H9 (cell line): ENCODE measurements around the gene LRCH1. TPM values are rescaled to one million over a fixed set of nuclear protein-coding genes. Genes with fewer than 3 reads are reported as not detected.

ENCODE experiments used
- DNase-seq: peaks from one replicate; pipeline ENCODE4 v3.0.0-alpha.2; 2017
- H2AFZ ChIP-seq: one replicate; pipeline ENCODE4 v1.6.1; 2013; ENCODE audit warnings: mild to moderate bottlenecking, low read length, control low read depth, moderate library complexity
- H2AK5ac ChIP-seq: 2 replicates; pipeline ENCODE4 v1.6.1; 2013; ENCODE audit warnings: low read length, control low read depth, mixed read lengths; ENCODE audit not compliant: insufficient read length
- H2BK120ac ChIP-seq: one replicate; pipeline ENCODE4 v1.6.1; 2013; ENCODE audit warnings: low read depth, mild to moderate bottlenecking, low read length, control low read depth, inconsistent platforms; ENCODE audit not compliant: poor library complexity, severe bottlenecking
- H2BK12ac ChIP-seq: 2 replicates; pipeline ENCODE4 v1.6.1; 2013; ENCODE audit warnings: low read length, control low read depth, mixed read lengths, low read depth; ENCODE audit not compliant: insufficient read length
- H2BK15ac ChIP-seq: 2 replicates; pipeline ENCODE4 v1.6.1; 2013; ENCODE audit warnings: low read depth, low read length, control low read depth
- H2BK20ac ChIP-seq: one replicate; pipeline ENCODE4 v1.6.1; 2013; ENCODE audit warnings: low read depth, mild to moderate bottlenecking, low read length, control low read depth, inconsistent platforms; ENCODE audit not compliant: poor library complexity, severe bottlenecking
- H2BK5ac ChIP-seq: 2 replicates; pipeline ENCODE4 v1.6.1; 2013; ENCODE audit warnings: low read length, control low read depth, mixed read lengths; ENCODE audit not compliant: insufficient read length
- H3K14ac ChIP-seq: 2 replicates; pipeline ENCODE4 v1.6.1; 2013; ENCODE audit warnings: low read length, control low read depth; ENCODE audit not compliant: insufficient read depth
- H3K18ac ChIP-seq: 2 replicates; pipeline ENCODE4 v1.6.1; 2013; ENCODE audit warnings: low read depth, mild to moderate bottlenecking, mixed read lengths, low read length, control low read depth; ENCODE audit not compliant: insufficient read length
- H3K23ac ChIP-seq: 2 replicates; pipeline ENCODE4 v1.6.1; 2013; ENCODE audit warnings: low read length, control low read depth, mixed read lengths, low read depth; ENCODE audit not compliant: insufficient read length
- H3K23me2 ChIP-seq: 2 replicates; pipeline ENCODE4 v1.6.1; 2013; ENCODE audit warnings: low read depth, mild to moderate bottlenecking, mixed read lengths, low read length, control low read depth; ENCODE audit not compliant: insufficient read length, poor library complexity, severe bottlenecking
- H3K27ac ChIP-seq: 2 replicates; pipeline ENCODE4 v1.5.1; 2013; ENCODE audit warnings: low read length, control low read depth, mixed read lengths, low read depth; ENCODE audit not compliant: insufficient read length
- H3K27me3 ChIP-seq: 2 replicates; pipeline ENCODE4 v1.6.1; 2013; ENCODE audit warnings: low read length, control low read depth, inconsistent platforms; ENCODE audit not compliant: insufficient read depth
- H3K4ac ChIP-seq: 2 replicates; pipeline ENCODE4 v1.6.1; 2013; ENCODE audit warnings: low read depth, mild to moderate bottlenecking, control low read depth, inconsistent platforms, low read length, moderate library complexity
- H3K4me1 ChIP-seq: 2 replicates; pipeline ENCODE4 v1.6.1; 2013; ENCODE audit warnings: low read length, control low read depth, inconsistent platforms; ENCODE audit not compliant: insufficient read depth
- H3K4me2 ChIP-seq: 2 replicates; pipeline ENCODE4 v1.6.1; 2013; ENCODE audit warnings: low read length, control low read depth, mixed read lengths; ENCODE audit not compliant: insufficient read length, insufficient read depth
- H3K56ac ChIP-seq: 2 replicates; pipeline ENCODE4 v1.6.1; 2013; ENCODE audit warnings: low read depth, mild to moderate bottlenecking, mixed read lengths, low read length, control low read depth; ENCODE audit not compliant: insufficient read length
- H3K79me1 ChIP-seq: 2 replicates; pipeline ENCODE4 v1.6.1; 2013; ENCODE audit warnings: low read depth, mild to moderate bottlenecking, moderate library complexity, low read length, control low read depth, inconsistent platforms; ENCODE audit not compliant: insufficient read depth, poor library complexity, severe bottlenecking
- H3K79me2 ChIP-seq: 2 replicates; pipeline ENCODE4 v1.6.1; 2013; ENCODE audit warnings: low read length, control low read depth, inconsistent platforms; ENCODE audit not compliant: insufficient read depth
- H3K9ac ChIP-seq: 2 replicates; pipeline ENCODE4 v1.6.1; 2013; ENCODE audit warnings: low read length, control low read depth, mixed read lengths; ENCODE audit not compliant: insufficient read length; ENCODE audit errors: extremely low read depth
- H3K9me3 ChIP-seq: one replicate; pipeline ENCODE4 v1.6.1; 2013; ENCODE audit warnings: low read depth, low read length, inconsistent platforms; ENCODE audit not compliant: control insufficient read depth
- H3T11ph ChIP-seq: one replicate; pipeline ENCODE4 v1.6.1; 2013; ENCODE audit warnings: mild to moderate bottlenecking, low read length, control low read depth, inconsistent platforms
- H4K20me1 ChIP-seq: one replicate; pipeline ENCODE4 v1.6.1; 2013; ENCODE audit not compliant: control insufficient read depth, insufficient read length, insufficient read depth
- H4K5ac ChIP-seq: 2 replicates; pipeline ENCODE4 v1.6.1; 2013; ENCODE audit warnings: low read depth, mild to moderate bottlenecking, mixed read lengths, low read length, control low read depth; ENCODE audit not compliant: insufficient read length
- H4K8ac ChIP-seq: replicated peaks from 2 replicates; pipeline ENCODE4 v1.6.1; 2013; ENCODE audit warnings: low read length, control low read depth, mixed read lengths, low read depth; ENCODE audit not compliant: insufficient read length
- H4K91ac ChIP-seq: 2 replicates; pipeline ENCODE4 v1.6.1; 2013; ENCODE audit warnings: low read depth, mild to moderate bottlenecking, moderate library complexity, mixed read lengths, low read length, control low read depth; ENCODE audit not compliant: insufficient read length
- H3K27ac Mint-ChIP-seq, 3 experiments: 2 replicates in 2 of 3; 3 replicates in 1 of 3; pipeline ENCODE4 v1.8.0; 2020 to 2021; ENCODE audit warnings: mixed read lengths in 3 of 3, mild to moderate bottlenecking in 1 of 3, moderate library complexity in 1 of 3
- H3K27me3 Mint-ChIP-seq: 2 replicates; pipeline ENCODE4 v1.8.0; 2021; ENCODE audit warnings: low read depth, mild to moderate bottlenecking, moderate library complexity, mixed read lengths
- H3K36me3 Mint-ChIP-seq, 3 experiments: 2 replicates in 2 of 3; 3 replicates in 1 of 3; pipeline ENCODE4 v1.8.0; 2020 to 2021; ENCODE audit warnings: low read depth in 3 of 3, mixed read lengths in 3 of 3; ENCODE audit not compliant: insufficient read depth in 1 of 3
- H3K4me1 Mint-ChIP-seq, 2 experiments: 2 replicates each; pipeline ENCODE4 v1.8.0; 2020; ENCODE audit warnings: mixed read lengths in 2 of 2
- H3K4me3 Mint-ChIP-seq, 2 experiments: 2 replicates in 1 of 2; 3 replicates in 1 of 2; pipeline ENCODE4 v1.8.0; 2020 to 2021; ENCODE audit warnings: mild to moderate bottlenecking in 2 of 2, mixed read lengths in 2 of 2, moderate library complexity in 1 of 2
- H3K9me3 Mint-ChIP-seq, 2 experiments: 2 replicates in 1 of 2; 3 replicates in 1 of 2; pipeline ENCODE4 v1.8.0; 2020; ENCODE audit warnings: mild to moderate bottlenecking in 2 of 2, mixed read lengths in 2 of 2, moderate library complexity in 1 of 2
- CTCF ChIP-seq: fragments of 200-600 bp; sonication (generic); conservative IDR thresholded peaks from 3 replicates; pipeline ENCODE4 v1.8.0; 2021; ENCODE audit warnings: antibody characterized with exemption, mild to moderate bottlenecking
- WGBS: extraction: QIAGEN DNeasy Blood & Tissue Kit; methylation state at CpG from one replicate; pipeline ENCODE4 v1.1.7; 2013; ENCODE audit warnings: missing lambda C conversion rate, low lambda C conversion rate, mixed read lengths; ENCODE audit not compliant: insufficient read length; ENCODE audit errors: extremely low coverage; 5-methylcytosine and 5-hydroxymethylcytosine counted together
- total RNA-seq: library from RNA; stranded (reverse); gene quantifications from 2 replicates; pipeline ENCODE4 v1.2.1, GENCODE V29; 2021

Gene LRCH1
- total RNA-seq, 1 experiment from 2014 or later = 8.0 TPM

GRCh38 chr13:46630431-46631178, 77.6 kb downstream of the LRCH1 start:
- Mint-ChIP-seq H3K9me3 (no peaks in the 10 kb centered on the region), H3K4me3 (peak overlapping the region in 1 of 2 experiments; percentile 27; a peak in 2 of 5 replicates), H3K27me3 (no peaks in the 10 kb centered on the region), H3K36me3 (peaks cover 1 to 4% (median 3%) of the 10 kb centered on the region in 3 experiments; a peak in 5 of 7 replicates), H3K27ac (peak overlapping the region; percentile 4 to 92 (median 80); a peak in 6 of 7 replicates), H3K4me1 (peaks cover 28 to 34% of the 10 kb centered on the region in 2 experiments)
- H4K91ac ChIP-seq = no peak overlapping the region
- H3K27ac ChIP-seq = no peak overlapping the region
- H4K20me1 ChIP-seq = no peaks in the 10 kb centered on the region
- no peak overlapping the region for H4K5ac ChIP-seq
- no peaks in the 10 kb centered on the region for H3K9me3 ChIP-seq
- H2BK20ac ChIP-seq = no peak overlapping the region
- H3K4me2 ChIP-seq = no peak overlapping the region
- no peak overlapping the region for H2BK120ac ChIP-seq
- no peak overlapping the region for H3K56ac ChIP-seq
- no CpG with 5 or more reads among the region's 1 CpG for WGBS
- H3K23me2 ChIP-seq = no peaks in the 10 kb centered on the region
- no peak overlapping the region for H3K14ac ChIP-seq
- no peak overlapping the region for H2AK5ac ChIP-seq
- no peak for TF ChIP-seq CTCF
- H3T11ph ChIP-seq = no peak overlapping the region
- no peak overlapping the region for H2BK12ac ChIP-seq
- H3K23ac ChIP-seq = no peak overlapping the region
- no peak for DNase-seq
- H3K79me2 ChIP-seq = no peaks in the 10 kb centered on the region; the same call in 1 of the 2 replicates
- no peak overlapping the region for H3K18ac ChIP-seq
- no peak overlapping the region for H4K8ac ChIP-seq
- H2BK5ac ChIP-seq = no peak overlapping the region
- H3K79me1 ChIP-seq = no peaks in the 10 kb centered on the region
- H3K9ac ChIP-seq = no peak overlapping the region
- H3K4ac ChIP-seq = no peak overlapping the region
- peaks cover 3% of the 10 kb centered on the region; the same call in 1 of the 2 replicates for H3K4me1 ChIP-seq
- no peak overlapping the region for H2AFZ ChIP-seq
- H2BK15ac ChIP-seq = no peak overlapping the region
- H3K27me3 ChIP-seq = no peaks in the 10 kb centered on the region
